Kidney (tissue), 14 donors: Measurements from ENCODE around the gene OIT3. TPM values are rescaled to one million over a fixed set of nuclear protein-coding genes. Genes with fewer than 3 reads are reported as not detected.

Experiments
- DNase-seq, 5 donors: peaks; one replicate each; pipeline ENCODE4 v3.0.0-alpha.2; 2013 to 2020
- FAIRE-seq: peaks from 2 replicates; lab custom pipeline; 2012; peaks lifted over from hg19 to GRCh38; lab: Jason Lieb, UNC
- H3K27ac ChIP-seq, 2 donors: one replicate each; pipeline ENCODE4 v1.7.0; 2013; ENCODE audit warnings: low read depth in 2 of 2, low read length in 2 of 2, inconsistent platforms in 1 of 2
- H3K27me3 ChIP-seq: one replicate; pipeline ENCODE4 v1.7.1; 2013; ENCODE audit warnings: low read length, inconsistent platforms; ENCODE audit not compliant: control insufficient read depth, insufficient read depth
- H3K36me3 ChIP-seq, 3 donors: one replicate each; pipeline versions ENCODE4 v1.7.0 to v1.7.1; 2013; ENCODE audit warnings: low read length in 3 of 3, control low read depth in 1 of 3, inconsistent platforms in 1 of 3; ENCODE audit not compliant: insufficient read depth in 3 of 3, control insufficient read depth in 2 of 3
- H3K4me1 ChIP-seq, 3 donors: one replicate each; pipeline versions ENCODE4 v1.7.0 to v1.7.1; 2013; ENCODE audit warnings: low read length in 3 of 3, inconsistent platforms in 1 of 3, low read depth in 1 of 3; ENCODE audit not compliant: control insufficient read depth in 2 of 3, insufficient read depth in 2 of 3
- H3K4me3 ChIP-seq, 3 donors: one replicate each; pipeline versions ENCODE4 v1.7.0 to v1.8.1; 2013; ENCODE audit warnings: low read length in 3 of 3, control low read depth in 1 of 3, inconsistent platforms in 1 of 3
- H3K9ac ChIP-seq, 3 donors: one replicate each; pipeline versions ENCODE4 v1.7.0 to v1.7.1; 2013; ENCODE audit warnings: low read length in 3 of 3, control low read depth in 1 of 3, inconsistent platforms in 1 of 3
- H3K9me3 ChIP-seq, 3 donors: one replicate each; pipeline versions ENCODE4 v1.7.0 to v1.7.1; 2013; ENCODE audit warnings: low read length in 3 of 3, control low read depth in 1 of 3, inconsistent platforms in 1 of 3; ENCODE audit not compliant: control insufficient read depth in 2 of 3, insufficient read depth in 1 of 3
- intact Hi-C: fragments of 100-400 bp; cut with DNase I; formaldehyde crosslinking; loops from one replicate; pipeline ENCODE4 v1.11.1; 2022
- polyA plus RNA-seq: library from polyadenylated mRNA; stranded (reverse); fragments of 350-450 nt; fragmentation: Illumina TruSeq; extraction: RNeasy Lipid Tissue Mini Kit (QIAGEN cat#74804); gene quantifications from one replicate; pipeline ENCODE4 v1.2.3, GENCODE V29; 2014; ENCODE audit warnings: low read depth, low replicate concordance; ENCODE audit not compliant: insufficient read depth
- total RNA-seq: library from RNA; stranded (reverse); fragmentation: NEBNext Ultra II Directional; extraction: Animal tissue kit (Norgen Biotek cat#: 25700); gene quantifications from one replicate; pipeline ENCODE4 v1.2.1, GENCODE V29; 2021
- TF ChIP-seq, protein P1 (sequence below): IDR thresholded peaks from 3 replicates; pipeline ENCODE4 v1.5.1; 2012; ENCODE audit warnings: mild to moderate bottlenecking, moderate library complexity, borderline replicate concordance; ENCODE audit not compliant: insufficient read depth; ENCODE audit errors: extremely low read depth
- donor health status: control.
- donor health status: control.
- donor health status: control.
- donor health status: control.
- donor health status: control.
- donor health status: DM: yes; HTN: yes; CAD: no.
- donor health status: Normal renal cell carcinoma (clear cell type).

Gene OIT3
- total and polyA plus RNA-seq, 2 donors from 2014 or later: not detected

DNA sequence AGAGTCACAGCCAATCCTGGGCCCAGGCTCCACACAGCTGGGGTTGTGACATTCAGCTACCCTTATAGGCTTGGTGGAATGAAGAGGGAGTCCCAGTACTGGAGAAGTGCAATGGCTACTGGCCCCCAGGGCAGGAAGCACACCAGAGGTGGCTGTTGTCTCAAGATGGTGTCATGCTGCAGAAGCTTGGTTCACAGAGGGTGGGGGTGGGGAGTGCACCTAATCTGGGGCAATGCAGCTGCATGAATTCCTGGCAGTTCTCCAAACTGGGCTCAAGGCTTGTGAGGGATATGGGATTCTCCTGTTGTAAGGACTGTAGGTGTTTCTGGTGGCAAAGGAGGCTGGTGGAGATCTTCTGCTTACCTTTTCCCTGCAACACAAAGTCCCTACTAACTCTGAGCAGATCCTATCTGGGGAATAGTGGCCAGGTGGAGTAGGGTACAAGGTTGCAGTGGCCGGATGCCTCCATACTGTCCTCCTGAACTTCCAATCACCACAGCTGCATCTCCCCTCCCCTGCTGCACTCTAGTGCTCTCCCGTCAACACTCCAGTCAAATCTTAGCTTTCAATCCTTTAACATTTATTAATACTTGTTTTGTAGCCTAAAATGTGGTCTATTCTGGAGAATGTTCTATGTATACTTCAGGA is 88.5 kb downstream of the OIT3 start:
- DNase-seq (no peak), FAIRE-seq (no peak)
- TF ChIP-seq, protein P1, sequence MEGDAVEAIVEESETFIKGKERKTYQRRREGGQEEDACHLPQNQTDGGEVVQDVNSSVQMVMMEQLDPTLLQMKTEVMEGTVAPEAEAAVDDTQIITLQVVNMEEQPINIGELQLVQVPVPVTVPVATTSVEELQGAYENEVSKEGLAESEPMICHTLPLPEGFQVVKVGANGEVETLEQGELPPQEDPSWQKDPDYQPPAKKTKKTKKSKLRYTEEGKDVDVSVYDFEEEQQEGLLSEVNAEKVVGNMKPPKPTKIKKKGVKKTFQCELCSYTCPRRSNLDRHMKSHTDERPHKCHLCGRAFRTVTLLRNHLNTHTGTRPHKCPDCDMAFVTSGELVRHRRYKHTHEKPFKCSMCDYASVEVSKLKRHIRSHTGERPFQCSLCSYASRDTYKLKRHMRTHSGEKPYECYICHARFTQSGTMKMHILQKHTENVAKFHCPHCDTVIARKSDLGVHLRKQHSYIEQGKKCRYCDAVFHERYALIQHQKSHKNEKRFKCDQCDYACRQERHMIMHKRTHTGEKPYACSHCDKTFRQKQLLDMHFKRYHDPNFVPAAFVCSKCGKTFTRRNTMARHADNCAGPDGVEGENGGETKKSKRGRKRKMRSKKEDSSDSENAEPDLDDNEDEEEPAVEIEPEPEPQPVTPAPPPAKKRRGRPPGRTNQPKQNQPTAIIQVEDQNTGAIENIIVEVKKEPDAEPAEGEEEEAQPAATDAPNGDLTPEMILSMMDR: no peak
- Histone ChIP-seq H3K27ac (no peak overlapping the region), H3K36me3 (no peaks in the 10 kb centered on the region), H3K9ac (no peak overlapping the region), H3K4me1 (no peaks in the 10 kb centered on the region), H3K4me3 (no peak overlapping the region), H3K9me3 (peaks cover 0 to 10% (median 5%) of the 10 kb centered on the region in 3 donors), H3K27me3 (no peaks in the 10 kb centered on the region)
- intact Hi-C loops: no loop called here

Other genes starting within 250 kb of the OIT3 start
- 37.6 TPM for gene MCU, start 201.6 kb upstream of the OIT3 start, total RNA-seq
- 18.6 TPM for gene MCU, start 201.6 kb upstream of the OIT3 start, polyA plus RNA-seq
- 0.66 TPM for gene PLA2G12B, start 61.1 kb downstream of the OIT3 start, total RNA-seq
- gene PLA2G12B, start 61.1 kb downstream of the OIT3 start, polyA plus RNA-seq: 10.3 TPM
- gene P4HA1, start 203.1 kb downstream of the OIT3 start, total RNA-seq: 25.3 TPM
- gene P4HA1, start 203.1 kb downstream of the OIT3 start, polyA plus RNA-seq: 15.7 TPM
- gene NUDT13, start 216.7 kb downstream of the OIT3 start, total RNA-seq: 3.3 TPM
- gene NUDT13, start 216.7 kb downstream of the OIT3 start, polyA plus RNA-seq: 3.7 TPM